ENCODE data around the gene FBXL15.

The FBXL15 gene

DNA sequence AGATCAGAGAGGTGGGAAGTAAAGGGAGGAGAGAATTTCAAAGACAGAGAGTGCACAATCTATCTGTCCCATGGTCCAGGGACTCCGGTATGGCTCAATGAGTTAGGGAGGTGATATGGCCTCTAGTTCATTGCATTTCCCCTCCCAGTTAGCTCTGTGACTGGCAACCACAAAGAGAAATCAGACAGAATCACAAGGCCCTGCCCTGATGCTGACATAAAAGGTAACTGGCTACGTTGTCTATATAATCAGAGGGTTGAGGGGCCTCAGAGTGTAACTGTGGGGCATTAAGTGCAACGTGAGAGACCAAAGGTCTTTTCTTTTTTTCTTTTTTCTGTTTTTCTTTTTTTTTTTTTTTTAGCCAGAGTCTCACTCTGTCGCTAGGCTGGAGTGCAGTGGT, 38.0 kb downstream of the FBXL15 start:
- TF ChIP-seq ZNF274 (IDR thresholded peaks at IDR 0.05; ENCODE audit: low read depth, low read length), result no peak
- H3K4me3 ChIP-seq (ENCODE audit: low read length), result no peak overlapping the region

DNA sequence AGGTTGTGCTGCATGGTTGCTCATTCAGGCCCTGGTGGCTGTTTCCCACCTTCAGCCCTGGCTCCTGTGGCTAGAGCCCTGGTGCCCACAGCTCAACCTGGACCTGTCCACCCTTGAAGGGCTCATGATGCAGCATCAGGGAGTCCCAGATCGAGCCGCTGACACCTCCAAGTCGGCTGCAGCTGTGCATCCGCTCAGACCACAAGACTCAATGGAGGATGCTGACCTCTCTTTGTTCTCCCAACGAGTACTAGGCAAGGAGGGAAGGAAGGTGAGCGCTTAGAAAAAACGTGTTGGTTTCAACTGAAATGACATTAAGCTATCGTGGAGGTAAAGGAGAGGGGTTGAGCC, 40.2 kb downstream of the FBXL15 start:
- no peak for TF ChIP-seq ZNF274 (IDR thresholded peaks at IDR 0.05; ENCODE audit: low read depth, low read length)
- no peak overlapping the region; the same call in 1 of the 2 replicates for H3K4me3 ChIP-seq (ENCODE audit: low read length)

DNA sequence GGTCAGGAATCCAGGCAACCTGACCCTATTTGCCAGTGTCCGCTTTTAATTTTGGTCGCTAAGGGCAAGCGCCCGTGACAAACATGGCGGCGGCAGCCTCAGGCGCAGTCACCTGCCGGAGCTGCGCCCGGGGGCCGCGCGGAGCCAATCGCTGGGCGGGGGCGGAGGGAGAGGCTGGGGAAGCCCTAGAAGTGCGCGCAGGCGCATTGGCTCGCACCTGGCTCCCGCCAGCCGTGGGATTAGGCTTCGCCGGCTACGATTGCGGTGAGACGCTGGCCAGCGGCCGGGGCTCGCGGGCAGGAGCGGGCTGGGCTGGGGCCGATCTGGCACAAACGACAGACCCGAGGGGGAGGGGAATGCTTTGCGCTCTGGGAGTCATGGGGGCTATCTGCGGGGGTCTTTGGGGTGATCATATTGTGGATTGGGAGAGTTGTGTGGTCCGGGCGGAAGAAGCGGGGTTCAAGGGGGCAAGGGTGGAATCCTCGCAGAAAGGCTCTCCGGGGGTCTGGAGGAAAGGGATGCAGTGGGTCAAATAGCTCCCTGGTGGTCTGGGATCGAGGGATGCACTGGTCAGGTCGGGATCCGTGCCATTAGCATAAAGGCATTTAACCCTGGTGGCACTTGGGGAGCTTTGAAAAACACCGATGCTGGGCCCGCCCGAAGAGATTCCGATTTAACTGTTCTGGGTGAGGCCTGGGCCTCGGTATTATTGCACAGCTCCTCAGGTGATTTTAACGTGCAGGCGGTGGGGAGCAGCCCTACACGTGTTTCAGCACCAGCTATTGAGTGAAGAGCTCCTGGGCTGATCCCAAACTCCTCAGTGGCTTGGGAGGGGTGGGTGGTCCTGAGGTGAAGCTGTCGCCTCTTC, 40.8 kb downstream of the FBXL15 start:
- TF ChIP-seq ZNF274 (IDR thresholded peaks at IDR 0.05; ENCODE audit: low read depth, low read length), result no peak
- peak overlapping the region; percentile 69 for H3K4me3 ChIP-seq (ENCODE audit: low read length)

DNA sequence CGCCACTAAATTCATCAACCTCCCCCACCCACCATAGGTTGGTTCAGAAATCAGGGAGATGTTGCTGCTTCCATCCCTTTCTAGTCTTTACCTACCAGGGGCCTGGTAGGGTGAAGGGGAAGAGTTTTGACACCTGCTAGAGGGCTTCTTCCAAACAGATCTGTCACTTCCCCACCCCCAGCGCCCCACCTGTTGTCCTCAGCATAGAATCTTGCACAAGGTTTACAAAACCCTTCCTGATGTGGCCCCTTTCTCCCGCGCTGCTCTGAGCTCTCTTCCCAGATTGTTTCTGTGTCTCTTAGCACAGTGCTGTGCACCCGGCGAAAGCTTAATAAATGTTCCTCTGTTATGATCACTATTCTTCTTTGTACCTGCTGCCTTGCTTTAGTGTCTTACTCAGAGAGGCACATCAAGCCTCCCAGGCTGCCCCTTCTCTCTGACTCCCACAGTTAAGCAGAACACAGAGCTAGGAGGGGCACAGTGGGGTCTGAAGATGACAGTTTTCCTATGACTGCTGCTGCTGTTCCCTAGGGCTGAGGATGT, 41.9 kb downstream of the FBXL15 start:
- no peak for TF ChIP-seq ZNF274 (IDR thresholded peaks at IDR 0.05; ENCODE audit: low read depth, low read length)
- no peak overlapping the region for H3K4me3 ChIP-seq (ENCODE audit: low read length)

DNA sequence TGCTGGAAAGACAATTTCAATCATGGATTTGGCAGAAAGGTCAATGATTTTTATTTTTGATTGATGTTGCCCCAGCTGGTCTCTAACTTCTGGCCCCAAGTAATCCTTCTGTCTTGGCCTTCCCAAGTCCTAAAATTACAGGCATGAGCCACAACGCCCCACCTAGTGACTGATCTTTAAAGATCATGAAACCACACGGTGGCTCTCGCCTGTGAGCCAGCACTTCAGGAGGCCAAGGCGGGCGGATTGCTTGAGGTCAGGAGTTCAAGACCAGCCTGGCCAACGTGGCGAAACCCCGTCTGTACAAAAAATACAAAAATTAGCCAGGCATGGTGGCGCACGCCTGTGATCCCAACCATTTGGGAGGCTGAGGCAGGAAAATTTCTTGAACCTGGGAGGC, 43.3 kb downstream of the FBXL15 start:
- H3K4me3 ChIP-seq (ENCODE audit: low read length), result no peak overlapping the region
- no peak for TF ChIP-seq ZNF274 (IDR thresholded peaks at IDR 0.05; ENCODE audit: low read depth, low read length)

DNA sequence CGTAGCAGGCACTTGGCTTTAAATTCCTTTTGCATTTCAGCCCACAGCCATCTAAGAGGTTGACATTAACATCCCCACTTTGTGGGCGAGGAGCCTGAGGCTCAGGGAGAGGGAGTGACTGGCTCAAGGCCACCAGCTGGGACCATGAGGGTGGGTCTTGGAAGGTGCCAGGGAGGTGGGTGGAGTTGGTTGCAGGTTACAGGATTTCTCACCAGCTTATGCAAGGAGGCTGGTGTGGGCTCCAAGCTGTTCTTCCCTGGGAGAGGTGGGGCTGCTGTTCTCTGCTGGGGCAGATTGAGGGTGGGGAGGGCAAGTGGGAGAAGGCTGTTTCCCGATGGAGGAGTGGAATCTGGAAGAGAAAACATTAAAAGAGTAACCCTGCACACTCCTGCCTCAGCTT, 44.8 kb downstream of the FBXL15 start:
- TF ChIP-seq ZNF274 (IDR thresholded peaks at IDR 0.05; ENCODE audit: low read depth, low read length), result no peak
- H3K4me3 ChIP-seq (ENCODE audit: low read length), result no peak overlapping the region

DNA sequence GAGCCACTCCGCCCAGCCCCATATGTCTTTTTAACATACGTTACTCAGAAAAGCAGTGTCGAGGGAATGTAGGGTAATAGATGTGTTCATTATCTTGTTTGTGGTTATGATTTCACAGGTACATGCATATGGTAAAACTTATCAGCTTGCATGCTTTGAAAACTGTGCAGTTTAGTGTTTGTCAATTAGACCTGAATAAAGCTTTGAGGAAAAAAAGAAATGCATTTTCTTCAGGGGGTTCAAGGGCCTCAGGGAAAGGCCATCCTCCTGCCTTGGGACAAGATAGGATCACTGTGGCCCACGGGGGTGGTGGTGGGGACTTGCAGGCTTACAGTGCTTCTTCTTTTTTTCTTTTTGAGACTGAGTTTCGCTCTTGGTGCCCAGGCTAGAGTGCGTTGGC, 46.7 kb downstream of the FBXL15 start:
- no peak for TF ChIP-seq ZNF274 (IDR thresholded peaks at IDR 0.05; ENCODE audit: low read depth, low read length)
- no peak overlapping the region for H3K4me3 ChIP-seq (ENCODE audit: low read length)

DNA sequence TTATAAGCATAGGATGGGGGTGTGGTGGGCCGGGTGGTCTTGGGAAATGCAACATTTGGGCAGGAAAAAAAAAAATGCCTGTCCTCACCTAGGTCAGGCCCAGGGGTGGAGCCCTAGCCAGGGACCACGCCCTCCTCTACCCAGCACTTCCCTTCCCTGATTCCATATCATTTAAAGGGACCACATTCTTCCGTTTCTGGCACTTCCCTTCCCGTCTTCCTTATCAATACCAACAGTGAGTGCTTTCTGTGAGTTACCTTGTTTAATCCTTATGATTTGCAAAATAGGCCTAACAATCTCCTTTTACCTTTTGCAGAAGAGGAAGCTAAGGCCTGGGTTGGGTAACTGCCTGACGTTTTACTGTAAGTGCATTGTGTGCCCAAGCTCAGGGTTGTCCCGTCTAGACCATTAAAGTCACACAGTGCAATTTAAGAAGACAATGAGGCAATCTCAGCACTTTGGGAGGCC, 47.4 kb downstream of the FBXL15 start:
- H3K4me3 ChIP-seq (ENCODE audit: low read length), result no peak overlapping the region
- TF ChIP-seq ZNF274 (IDR thresholded peaks at IDR 0.05; ENCODE audit: low read depth, low read length), result no peak

DNA sequence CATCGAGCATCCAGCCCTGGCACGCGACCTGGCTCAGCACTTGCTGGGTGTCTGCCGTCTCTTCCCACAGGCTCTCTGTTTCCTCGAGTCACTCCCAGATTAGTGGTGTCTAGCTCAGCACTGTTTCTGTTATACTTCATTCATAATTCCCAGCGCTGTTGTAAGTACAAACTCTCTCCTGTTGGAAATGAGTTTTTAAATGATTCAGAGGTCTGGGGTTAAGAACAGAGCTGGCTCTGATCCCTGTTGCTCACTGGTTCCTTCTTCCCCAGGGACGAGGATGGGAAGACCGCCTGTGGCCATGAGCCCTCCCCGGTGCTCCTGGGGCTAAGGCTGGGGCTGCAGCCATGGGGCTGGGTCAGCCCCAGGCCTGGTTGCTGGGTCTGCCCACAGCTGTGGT, 48.0 kb downstream of the FBXL15 start:
- no peak overlapping the region for H3K4me3 ChIP-seq (ENCODE audit: low read length)
- TF ChIP-seq ZNF274 (IDR thresholded peaks at IDR 0.05; ENCODE audit: low read depth, low read length), result no peak

DNA sequence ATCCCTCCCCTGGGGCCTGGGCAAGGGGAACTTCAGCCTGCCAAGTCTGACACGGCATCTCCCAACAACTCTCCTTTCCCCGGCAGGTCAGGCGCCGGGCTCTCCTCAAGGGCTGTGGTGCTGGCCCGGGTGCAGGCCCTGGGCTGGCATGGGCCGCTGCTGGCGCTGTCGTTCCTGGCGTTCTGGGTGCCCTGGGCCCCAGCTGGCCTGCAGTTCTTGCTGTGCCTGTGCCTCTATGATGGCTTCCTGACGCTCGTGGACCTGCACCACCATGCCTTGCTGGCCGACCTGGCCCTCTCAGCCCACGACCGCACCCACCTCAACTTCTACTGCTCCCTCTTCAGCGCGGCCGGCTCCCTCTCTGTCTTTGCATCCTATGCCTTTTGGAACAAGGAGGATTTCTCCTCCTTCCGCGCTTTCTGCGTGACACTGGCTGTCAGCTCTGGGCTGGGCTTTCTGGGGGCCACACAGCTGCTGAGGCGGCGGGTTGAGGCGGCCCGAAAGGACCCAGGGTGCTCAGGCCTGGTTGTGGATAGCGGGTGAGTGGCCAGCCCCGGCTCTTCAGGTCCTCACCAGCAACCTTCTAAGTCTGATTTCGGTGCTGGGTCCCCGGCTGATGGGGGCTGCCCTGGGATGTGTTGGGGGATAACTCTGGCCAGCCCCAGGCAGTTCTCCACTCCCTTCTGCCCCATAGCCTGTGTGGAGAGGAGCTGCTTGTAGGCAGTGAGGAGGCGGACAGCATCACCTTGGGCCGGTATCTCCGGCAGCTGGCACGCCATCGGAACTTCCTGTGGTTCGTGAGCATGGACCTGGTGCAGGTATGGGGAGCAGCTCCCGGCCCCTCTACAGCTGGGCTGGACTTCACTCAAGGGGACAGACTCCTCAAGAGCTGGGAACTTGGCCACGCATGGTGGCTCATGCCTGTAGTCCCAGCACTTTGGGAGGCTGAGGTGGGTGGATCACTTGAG, 50.2 kb downstream of the FBXL15 start:
- H3K4me3 ChIP-seq (ENCODE audit: low read length), result no peak overlapping the region
- TF ChIP-seq ZNF274 (IDR thresholded peaks at IDR 0.05; ENCODE audit: low read depth, low read length), result no peak
